ENCODE data around the gene BRINP1. TPM values are rescaled to one million over a fixed set of nuclear protein-coding genes. Genes with fewer than 3 reads are reported as not detected.

BRINP1 gene, protein sequence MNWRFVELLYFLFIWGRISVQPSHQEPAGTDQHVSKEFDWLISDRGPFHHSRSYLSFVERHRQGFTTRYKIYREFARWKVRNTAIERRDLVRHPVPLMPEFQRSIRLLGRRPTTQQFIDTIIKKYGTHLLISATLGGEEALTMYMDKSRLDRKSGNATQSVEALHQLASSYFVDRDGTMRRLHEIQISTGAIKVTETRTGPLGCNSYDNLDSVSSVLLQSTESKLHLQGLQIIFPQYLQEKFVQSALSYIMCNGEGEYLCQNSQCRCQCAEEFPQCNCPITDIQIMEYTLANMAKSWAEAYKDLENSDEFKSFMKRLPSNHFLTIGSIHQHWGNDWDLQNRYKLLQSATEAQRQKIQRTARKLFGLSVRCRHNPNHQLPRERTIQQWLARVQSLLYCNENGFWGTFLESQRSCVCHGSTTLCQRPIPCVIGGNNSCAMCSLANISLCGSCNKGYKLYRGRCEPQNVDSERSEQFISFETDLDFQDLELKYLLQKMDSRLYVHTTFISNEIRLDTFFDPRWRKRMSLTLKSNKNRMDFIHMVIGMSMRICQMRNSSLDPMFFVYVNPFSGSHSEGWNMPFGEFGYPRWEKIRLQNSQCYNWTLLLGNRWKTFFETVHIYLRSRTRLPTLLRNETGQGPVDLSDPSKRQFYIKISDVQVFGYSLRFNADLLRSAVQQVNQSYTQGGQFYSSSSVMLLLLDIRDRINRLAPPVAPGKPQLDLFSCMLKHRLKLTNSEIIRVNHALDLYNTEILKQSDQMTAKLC
- total RNA-seq, result 51.3 TPM

DNA sequence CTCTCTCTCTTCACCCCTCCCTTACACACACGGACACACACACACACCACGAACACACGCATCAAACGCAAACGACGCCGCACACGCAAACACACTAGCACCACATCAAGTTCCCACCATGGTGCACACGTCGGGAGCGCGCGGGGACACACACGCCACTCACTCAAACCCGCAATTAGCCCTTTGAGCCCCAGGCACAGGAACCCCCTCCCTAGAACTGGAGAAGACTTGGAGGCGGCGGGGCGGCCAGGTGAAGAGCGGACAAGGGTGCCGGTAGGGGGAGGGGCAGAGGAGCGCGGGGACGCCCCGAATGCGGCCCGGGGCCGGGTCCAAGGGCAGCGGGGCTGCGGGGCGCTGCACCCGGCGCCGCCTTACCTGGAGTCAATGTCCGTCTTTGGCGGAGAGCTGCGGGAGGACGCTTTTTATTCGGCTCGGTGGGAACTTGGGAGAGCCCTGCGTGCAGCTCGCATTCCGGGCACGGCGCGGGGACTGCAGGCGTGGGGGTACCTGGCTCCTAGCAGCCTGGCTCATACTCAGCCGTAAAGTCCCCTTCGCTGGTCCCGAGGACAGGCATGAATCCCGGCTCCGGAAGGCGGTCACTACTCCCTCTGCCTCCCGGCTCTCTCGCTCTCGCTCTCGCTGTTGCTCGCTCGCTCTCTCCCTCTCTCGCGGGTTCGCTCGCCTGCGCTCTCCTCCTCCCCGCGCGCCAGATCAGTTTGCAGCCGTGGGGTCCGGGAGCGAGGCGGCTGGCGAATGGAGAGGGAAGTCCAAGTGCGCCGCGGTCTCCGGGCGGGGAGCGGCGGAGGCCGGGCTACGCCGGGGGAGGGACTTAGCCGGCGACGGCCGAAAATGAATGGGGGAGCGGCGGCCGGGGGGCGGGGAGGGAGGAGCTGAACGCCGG lies at the start of gene BRINP1:
TSS of gene BRINP1 (minus strand) at position 755 of the 901 bp plus-strand sequence. CDS start 56,080 bp downstream, outside the sequence.
- DNase-seq, result peak; percentile 86

DNA sequence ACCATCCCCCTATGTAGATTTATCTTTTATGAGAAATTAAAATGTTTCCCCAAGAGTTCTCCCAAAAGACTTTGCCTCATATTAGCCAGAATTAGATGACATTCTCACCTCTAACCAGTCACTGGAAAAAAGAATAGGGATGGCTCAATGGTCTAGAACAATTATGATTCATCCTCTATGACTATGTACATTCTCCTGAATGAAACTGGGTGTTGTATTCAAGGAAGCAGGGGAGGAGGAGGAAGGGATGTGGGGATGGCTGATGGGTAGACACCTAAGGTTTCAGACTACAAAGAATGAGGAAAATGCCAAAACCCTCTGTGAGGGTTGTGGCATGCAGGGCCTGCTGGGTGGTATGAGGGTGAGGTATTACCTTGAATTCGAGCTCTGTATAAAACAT lies 49.5 kb upstream of the BRINP1 start:
- DNase-seq, result no peak

DNA sequence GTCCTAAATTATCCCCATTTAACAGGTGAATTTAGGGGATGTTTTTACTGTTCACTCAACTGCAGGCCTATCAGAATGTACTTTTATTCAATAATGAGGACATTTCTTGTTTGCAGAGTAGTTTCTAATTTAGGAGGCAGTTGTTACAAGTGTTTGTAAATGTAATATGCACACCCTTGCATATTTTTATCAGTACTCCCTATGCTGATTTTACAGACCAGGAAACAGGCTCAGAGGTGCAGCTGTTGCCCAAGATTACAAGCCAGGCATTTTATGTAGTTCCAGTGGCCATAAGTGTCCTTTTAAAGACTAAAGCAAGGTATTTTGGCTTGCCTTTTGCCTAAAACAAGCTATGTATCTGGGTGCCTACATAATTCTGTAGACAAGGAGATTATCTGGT lies 47.6 kb upstream of the BRINP1 start:
- no peak for DNase-seq

DNA sequence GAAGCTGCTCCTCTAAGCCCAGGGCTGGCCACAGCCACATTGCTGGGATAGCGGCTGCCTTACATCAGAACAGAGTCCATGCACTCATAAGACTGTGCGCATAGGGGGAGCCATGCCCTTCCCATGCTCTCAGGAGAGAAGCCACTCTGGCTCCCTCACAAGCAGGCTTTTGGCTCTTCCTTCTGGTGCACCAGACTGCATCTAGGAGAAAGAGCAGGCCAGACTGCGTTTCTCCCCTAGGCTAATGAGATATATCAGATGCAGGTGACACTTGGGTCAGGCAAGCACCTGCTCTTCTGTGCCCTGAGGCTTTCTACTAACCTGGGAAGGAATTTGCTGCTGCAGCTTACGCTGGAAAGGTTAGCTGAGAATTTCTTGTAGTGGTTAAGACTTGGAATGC lies 43.2 kb upstream of the BRINP1 start:
- DNase-seq, result no peak

DNA sequence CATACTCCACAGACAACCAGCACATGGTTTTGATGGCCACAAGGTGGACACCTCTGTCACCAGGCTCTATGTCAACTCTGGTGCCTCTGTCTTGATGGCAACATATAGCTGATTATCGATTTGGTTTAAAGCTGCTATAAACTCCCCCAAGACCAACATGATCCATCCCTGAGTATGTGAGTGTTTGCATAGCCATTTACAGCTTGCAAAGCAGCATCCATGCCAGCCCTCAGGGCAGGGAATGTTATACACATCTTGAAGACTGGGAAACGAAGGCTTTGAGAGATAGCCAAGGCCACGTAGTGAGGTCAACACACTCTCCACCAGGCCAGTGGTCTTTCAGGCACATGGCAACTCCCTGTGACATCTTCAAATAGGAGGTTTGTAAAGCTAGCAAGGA lies 40.3 kb upstream of the BRINP1 start:
- DNase-seq, result no peak

DNA sequence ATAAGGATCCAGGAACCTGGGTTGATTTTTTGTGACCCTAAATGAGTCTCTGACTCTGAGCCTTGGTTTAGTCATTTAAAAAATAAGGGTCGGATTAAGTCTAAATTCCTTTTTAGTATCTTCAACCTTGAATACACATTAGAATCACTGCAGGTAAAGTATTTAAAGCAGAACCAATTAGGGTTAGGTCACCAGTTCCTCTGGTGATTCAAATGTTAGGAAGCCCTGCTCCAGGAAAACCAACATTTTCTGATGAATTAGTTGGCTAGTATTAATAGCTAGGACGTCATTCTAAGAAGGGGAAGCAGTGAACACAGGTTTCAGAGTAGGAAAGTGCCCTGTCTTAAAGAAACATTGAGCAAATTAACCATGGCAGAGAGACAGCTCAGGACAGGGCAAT lies 31.4 kb upstream of the BRINP1 start:
- DNase-seq, result no peak

DNA sequence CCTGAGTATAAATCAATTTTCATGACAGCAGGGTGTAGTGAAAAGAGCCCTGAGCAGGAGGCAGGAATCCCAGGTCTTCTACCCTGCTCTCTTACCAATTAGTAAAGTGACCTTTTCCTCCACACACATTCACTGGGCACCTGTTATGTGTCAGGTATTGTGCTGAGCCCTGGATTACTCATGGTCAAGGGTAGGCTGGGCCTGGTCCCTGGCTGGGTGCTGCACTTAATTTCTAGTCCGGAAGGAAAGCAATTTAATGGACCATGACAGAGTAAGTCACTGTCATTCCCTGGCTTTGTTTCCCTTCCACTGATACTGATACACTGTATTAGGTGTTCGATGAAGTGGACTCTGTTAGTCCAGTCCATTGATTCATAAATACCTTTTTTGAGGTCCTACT lies 29.1 kb upstream of the BRINP1 start:
- DNase-seq, result no peak

DNA sequence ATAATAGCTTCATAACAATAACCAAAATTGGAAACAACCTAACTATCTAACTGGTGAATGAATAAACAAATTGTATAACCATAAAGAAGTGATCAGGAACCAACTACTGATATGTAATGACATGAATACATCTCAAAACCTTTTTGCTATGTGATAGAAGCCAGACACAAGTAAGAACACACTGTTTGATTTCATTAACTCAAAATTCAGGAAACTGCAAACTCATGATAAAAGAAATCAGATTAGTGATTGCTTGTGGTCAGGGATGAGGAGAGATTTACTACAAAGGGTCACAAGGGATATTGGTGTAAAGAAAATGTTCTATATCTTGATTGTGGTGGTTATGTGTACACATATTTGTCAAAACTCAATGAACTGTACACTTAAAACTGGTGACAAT lies 22.6 kb upstream of the BRINP1 start:
- DNase-seq, result no peak

DNA sequence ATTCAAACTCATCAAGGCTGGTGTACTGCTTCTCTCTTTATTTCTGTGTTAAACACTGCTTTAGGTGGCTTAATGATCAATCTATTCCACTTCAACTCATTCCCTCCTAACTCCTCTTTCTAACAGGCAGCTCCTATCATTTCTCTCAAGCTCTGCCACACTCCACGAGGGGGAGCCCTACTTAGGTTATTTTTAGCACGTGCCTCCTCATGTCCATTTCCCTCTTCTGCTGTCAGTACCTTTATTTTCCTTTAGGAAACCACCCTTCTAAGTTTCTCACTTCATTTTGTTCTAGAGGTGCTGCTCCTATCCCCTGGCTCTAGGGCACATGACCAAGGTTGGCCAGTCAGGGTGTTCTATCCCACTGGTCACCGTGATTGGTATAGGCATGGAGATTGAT lies 6.7 kb upstream of the BRINP1 start:
- no peak for DNase-seq

DNA sequence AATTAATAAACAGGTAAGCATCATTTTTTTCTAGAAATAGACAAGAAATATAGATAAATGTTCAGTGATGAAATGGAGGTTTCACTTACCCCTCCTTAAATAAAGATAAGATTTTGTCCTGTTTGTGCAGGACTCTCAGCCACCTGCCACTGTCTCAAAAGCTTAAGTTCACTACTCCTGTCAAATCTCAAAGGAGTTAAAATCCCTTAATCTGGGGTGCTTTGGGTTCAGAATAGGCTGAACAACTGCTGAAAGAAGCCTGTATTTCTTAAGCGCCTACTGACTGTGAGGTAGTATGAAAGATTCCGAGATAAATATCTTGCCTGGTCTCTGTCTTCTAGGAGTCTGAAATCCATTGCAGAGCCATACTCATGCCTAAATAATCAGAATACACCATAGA lies 3.7 kb upstream of the BRINP1 start:
- DNase-seq, result no peak

DNA sequence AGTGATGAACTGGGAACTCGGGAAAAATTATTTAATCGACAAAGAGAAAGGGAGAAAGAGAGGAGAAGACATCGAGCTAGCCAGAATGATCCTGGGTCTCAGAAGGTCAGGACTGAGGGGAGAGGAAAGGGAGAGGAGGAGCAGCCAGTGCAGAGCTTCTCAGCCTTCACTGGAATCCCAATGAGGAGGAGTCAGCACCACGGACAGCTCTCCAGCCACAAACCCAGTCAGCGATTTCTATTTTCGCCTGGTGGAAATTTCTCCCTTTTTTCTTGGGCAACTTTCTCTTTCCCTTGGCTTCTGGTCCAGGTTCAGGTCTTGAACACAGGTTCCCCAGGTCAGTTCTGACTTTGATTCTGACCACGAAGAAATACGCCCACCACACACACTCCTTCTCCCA lies 1.6 kb upstream of the BRINP1 start:
- DNase-seq, result no peak

DNA sequence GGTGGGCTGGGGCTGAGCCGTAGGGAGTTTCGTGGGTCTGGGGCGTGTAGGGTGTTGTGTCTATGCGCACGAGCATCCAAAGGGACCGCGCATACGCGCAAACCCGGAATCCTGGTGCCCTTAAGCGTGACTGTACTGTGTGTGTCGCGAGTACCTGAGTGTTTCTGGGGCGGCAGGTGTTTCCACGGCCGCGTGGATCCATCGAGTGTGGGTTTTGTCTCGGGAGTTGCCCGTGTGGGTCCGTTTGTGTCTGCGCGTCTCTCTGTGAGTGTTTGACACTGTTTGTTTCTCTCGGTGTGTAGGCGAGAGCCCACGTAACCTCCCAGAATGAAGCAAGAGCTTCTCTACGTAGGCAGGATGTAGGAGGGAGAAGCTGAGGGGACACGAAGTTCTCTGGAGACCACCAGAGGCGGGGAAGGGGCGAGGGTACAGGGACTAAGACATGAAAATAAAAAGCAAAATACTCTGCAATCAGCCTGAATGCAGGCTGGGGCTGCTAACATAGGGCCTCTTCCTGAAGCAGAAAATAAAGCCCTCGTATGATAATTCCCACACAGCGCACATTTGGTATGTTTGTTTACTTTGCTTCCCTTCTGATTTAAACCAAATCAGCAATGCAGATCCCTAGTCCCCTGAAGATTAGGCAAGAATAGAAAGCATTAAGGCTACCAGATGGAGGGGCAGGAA lies 588 bp upstream of the BRINP1 start:
- DNase-seq, result peak; percentile 38

DNA sequence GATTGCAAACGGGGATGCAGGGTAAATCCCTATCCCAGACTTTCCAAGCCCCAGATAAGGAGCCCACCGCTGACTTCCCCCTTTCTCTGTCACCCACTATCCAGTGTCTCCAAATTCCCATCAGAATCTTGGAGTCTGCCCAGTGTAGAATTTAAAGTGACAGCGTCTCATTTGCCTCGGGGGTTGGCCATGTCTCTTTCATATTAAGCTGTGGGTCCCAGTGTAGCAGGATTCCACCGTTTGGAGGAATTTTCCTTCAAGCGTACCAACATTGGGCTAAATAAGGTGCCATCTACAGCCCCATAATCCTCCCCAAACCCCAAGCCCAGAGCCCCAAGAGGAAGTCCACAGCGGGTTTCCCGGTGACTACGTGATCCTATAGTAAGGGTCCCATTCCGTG lies 1.1 kb downstream of the BRINP1 start:
- no peak for DNase-seq

DNA sequence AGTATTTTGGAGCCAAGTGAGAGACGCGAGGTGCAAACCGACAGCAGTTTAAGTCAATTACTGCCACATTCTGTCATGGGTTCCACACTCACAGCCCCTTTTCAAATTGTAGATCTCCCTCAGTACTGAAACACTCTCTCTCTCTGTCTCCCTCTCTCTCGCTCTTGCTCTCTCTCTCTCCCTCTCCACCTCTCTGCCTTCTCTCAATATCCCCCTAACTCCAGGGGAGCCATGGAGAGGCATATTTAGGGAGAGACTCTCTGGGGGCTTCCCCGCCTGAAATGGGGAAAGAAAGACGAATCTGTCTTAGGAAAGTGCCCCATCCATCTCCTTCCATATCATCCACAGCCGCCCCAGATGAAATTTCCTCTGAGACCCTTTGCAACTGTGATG lies 1.6 kb downstream of the BRINP1 start:
- no peak for DNase-seq

DNA sequence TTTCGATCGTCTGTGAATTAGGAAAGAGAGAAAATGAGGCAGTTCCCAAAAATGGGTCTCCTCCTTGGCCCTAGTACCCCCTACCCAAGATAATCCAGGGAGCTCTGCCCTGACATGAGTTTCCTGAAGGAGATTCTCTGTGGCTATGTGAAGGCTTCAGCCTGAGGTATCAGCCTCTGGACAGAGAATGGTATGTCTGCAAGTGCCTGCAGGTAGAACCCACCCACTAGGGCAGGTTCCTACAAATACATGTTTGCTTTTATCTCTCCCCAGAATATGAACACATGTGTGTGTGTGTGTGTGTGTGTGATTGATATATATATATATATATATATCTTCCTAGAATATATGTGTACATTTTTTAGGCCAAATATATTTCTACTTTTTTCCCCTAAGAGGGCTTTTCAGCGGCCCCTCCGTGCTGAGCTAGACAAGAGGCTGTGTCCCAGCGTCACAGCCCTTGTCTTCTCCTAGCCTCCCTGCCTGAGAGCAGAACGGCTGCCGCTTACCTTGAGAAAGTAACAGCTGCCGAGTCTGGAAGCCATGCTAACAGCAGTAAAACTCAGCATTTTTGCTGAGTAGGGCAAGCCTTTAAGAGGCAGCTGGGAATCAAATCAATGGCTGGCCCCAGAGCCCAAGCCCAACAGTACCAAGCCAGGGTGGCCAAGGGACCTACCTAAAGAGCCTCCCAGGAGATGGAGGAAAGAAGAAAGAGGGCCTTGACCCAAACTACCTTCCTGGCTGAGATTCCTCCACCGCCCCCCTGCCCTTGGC lies 2.1 kb downstream of the BRINP1 start:
- DNase-seq, result no peak

DNA sequence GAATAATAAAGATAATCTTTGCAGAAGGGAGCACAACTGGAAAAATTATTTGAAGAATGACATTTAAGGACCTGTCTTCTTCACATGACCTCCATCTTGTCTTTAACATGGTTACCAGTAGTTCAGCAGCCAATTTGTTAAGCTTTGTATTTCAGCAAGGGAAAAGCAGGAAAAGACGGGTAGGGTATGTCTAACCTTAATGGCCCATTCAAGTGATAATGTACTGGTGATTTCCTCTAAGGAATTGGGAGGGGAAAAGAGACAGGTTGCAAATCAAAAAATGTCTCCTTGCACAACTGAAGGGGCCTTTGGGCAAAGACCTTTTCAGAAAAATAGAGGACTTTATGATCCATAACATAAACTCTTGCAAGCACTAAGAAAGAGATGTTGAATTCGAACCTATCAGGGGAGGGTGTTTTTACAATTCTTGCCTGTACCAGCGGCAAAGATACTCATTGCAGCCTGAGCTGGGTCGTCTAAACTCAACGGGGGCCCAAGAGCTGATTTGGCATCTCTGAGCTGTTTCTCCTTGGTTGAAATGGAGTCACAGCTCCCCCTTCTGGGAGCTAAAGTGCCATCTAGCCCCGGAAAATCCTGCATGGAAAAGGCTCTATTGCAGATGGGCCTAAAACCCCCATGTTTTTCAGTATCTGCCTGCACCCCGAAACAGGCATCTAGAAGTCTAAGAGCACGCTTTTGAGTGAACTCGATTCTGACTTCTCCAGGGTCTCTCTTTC lies 3.8 kb downstream of the BRINP1 start:
- peak; percentile 45 for DNase-seq

DNA sequence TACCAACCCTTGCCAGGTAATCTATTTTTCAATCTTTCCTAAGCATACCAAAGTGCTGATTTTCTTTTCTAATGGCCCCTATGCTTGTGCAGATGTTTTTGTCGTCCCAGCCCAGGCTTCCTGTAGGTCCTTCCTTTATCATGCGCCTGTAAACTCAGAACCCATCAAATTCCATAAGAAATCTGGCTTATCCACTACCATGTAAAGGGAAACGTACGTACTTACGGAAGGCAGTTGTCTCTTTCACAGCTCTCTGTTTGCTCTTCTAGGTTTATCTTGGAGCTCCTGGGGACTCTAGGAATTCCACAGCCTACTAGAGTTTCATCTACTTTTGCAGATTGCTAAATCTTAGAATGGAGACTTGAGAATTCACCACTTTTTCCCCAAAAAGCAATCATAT lies 9.0 kb downstream of the BRINP1 start:
- no peak for DNase-seq

DNA sequence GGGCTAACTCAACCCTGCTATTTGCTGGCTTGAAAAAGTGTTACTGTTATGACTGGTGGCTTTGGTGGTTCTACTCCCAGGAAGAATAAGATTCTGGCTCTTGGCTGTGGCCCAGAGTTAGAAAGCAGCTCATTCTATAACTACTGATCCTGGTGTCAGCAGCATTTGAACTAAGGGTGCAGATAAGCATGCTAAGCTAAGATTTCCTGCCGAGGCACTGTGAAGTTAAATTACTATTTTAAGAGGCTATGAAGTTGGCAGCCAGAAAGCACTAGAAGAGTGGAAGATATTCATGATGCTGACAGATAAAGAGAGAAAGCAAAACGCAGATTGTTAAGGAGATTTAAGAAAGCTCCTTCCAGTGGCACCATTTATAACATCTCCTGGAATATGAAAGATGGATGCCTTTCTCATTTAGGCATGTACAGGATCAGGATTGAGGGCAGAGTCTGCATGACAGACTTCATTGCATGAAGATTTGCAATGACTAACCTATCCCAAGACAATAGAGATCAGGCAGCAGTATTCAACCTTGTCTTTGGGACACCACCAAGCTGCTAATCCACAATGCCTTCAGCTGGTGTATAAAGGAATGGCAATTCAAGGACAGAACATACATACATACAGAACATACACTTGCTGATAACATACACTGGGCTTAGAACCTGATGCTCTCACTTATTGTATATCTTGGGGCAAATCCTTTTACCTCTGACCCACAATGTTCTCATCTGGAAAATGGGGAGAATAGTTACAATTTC lies 11.7 kb downstream of the BRINP1 start:
- no peak for DNase-seq

DNA sequence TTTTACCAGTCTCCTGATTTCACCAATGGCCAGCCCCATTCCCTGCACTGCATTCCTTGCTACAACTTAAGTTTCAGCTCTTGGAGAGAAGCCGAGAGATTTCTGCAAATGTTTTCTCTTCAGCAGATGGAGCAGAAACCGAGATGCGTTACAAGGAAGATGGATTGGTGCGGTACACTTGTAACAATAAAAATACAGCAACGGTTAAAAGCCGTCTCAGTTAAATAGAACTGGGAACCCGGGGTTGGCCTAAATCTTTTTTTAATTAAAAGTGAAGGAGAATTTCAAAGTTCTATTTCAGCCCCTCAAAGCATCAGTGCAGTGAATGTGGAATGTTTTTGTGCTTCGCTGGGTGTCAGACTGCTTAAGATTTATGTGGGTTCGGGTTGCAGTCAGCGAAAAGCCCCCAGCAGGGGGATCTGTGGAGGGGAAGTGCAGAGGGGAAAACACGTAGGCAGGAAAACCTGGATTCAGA lies 19.8 kb downstream of the BRINP1 start:
- no peak for DNase-seq

Data from occipital lobe (tissue), 2 donors.